Transverse colon (tissue), 3 donors: ENCODE results near the gene CNGA2.

ENCODE experiments used
- POLR2A ChIP-seq: fragments of 450-650 bp; IDR thresholded peaks from one replicate; pipeline ENCODE4 v1.6.1; 2016; ENCODE audit warnings: antibody characterized with exemption, mild to moderate bottlenecking, moderate library complexity
- TF ChIP-seq, protein P1 (sequence below), 5 experiments: fragments of 200-600 bp in 3 of 5; fragments of 450-650 bp in 2 of 5; sonication (generic) in 3 of 5; IDR thresholded peaks; 1 replicate in 2 of 5; 2 replicates in 3 of 5; pipeline ENCODE4 v1.5.1; 2016 to 2017; ENCODE audit warnings: antibody characterized with exemption in 5 of 5, inconsistent platforms in 3 of 5, mild to moderate bottlenecking in 2 of 5, moderate library complexity in 1 of 5

DNA sequence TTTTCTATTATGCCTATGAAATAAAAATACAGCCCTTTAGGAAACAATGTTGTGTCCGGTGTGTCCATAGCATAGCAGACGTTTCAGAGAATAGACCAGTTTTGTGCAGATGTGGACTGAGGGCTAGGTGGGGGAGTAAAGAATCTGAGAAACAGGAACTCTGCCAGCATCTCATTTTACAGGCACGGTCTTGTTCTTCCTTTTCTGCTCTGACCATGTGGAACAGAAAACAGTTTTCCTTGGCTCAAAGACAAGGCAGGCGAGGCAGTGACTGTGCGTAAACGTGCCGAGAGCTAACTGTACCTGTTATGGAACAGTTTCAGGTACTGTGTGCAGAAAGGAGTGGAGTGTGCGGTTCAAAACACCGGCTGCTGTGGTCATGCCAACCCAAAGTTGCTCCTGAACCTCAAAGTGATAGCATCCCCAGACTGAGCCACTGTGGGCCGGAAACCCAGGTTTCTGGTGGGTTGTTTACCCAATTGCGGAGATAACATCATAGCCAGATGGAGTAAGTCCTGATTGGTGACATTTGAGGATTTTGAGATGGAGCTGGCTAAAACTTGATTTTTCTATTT, 20.2 kb downstream of the CNGA2 start:
- no peak for TF ChIP-seq POLR2A
- TF ChIP-seq, protein P1, sequence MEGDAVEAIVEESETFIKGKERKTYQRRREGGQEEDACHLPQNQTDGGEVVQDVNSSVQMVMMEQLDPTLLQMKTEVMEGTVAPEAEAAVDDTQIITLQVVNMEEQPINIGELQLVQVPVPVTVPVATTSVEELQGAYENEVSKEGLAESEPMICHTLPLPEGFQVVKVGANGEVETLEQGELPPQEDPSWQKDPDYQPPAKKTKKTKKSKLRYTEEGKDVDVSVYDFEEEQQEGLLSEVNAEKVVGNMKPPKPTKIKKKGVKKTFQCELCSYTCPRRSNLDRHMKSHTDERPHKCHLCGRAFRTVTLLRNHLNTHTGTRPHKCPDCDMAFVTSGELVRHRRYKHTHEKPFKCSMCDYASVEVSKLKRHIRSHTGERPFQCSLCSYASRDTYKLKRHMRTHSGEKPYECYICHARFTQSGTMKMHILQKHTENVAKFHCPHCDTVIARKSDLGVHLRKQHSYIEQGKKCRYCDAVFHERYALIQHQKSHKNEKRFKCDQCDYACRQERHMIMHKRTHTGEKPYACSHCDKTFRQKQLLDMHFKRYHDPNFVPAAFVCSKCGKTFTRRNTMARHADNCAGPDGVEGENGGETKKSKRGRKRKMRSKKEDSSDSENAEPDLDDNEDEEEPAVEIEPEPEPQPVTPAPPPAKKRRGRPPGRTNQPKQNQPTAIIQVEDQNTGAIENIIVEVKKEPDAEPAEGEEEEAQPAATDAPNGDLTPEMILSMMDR (IDR thresholded peaks at IDR 0.05): no peak
